Stimulated activated CD8-positive, alpha-beta memory T cell treated with anti-CD3 and anti-CD28 coated beads, Interleukin-4, amount 100 ng/mL, for 24 hours (primary cell): ENCODE results near the gene SPACA4.
A peak's percentile ranks its signal among the peaks of the same experiment; 100 is the strongest.

Experiments used
- DNase-seq: peaks from one replicate; pipeline ENCODE4 v3.0.0-alpha.2; 2020; ENCODE audit warnings: low read depth

The SPACA4 gene

DNA sequence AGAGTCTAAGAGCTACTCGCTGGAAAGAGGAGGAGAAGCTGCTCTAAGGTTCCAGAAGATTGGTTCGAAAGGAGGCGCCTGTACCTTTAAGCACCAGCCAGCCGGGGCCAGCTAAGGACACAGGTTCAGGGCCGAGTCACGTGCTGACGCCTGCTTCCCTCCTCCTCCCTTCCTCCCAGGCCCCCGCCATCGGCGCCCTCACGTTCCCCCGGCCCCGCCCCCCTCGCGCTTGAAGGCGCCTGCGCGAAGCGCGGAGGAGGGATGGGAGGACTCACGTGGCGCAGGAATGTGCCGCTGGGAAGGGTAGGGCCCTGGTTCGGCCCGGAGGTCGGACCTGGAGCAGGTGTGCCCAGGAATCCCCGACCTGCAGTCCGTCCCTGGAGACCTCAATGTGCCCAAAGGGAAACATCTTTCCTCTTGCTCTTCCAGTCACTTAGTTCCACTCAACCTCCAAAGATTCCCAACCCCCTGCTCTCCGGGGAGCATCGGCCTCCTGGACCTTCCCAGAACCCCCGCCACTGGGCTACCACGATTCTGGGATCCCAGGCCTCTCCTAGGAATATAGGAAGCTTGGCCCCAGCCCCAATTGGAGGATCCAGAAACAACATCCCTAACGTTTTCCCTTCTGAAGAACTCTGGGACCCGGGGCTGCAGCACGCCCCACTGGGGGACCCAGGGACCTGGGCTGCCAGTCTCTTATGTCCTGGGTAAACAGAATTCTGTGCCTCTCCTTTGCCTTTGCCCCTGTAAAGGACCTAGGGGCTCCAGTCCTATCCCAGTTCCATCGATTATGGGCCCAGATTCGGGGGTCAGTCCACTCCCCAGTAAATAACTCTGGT, 28.1 kb downstream of the SPACA4 start:
- DNase-seq: peak; percentile 91

GRCh38 chr19:48635263-48635965, 28.9 kb downstream of the SPACA4 start:
- DNase-seq: peak; percentile 59

DNA sequence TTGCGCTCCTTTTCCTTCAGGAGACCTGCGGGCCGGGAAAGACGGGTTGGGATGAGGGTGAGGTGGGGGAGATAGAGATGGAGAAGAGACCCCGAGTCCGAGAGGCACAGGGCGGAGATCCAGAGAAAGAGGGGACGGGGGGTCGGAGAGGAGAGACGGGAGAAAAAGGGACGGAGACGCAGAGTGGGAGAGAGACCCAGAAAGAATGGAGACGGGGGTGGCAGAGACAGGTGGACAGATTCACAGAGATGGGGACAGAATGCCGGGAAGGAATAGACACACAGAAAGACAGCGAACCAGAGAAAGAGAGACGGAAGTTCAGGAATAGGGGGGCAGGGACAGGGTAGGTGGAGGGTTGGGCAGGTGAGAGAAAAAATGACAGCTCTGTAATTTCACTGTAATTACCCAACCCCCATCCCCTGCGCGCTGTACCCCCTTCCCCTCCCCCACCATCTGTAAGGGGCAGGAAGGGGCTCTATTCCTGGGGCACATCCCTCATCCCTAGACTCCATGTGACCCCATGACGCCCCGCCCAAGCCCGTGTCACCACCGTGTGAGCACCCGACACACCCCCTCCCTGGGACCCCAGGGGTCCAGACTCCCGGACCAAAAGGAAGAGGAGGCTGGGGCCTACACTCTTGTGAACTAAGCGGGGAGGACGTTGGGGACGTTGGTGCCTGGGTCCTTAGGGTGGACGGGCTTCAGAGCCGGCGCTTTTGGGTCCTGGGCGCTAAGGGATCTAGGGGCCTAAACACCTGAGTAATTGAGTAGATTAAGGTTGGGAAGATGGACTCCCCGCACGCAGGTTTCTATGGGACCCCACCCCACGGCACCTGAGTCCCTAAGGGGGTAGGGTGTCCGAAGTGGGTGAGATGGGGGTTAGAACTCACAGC, 29.7 kb downstream of the SPACA4 start:
- no peak for DNase-seq

GRCh38 chr19:48636859-48637448, 30.4 kb downstream of the SPACA4 start, which contains the start of gene DBP:
Gene DBP, minus strand, starts transcription at chr19:48637379. Its CDS starts 385 bp downstream, at chr19:48636994.
- DNase-seq: no peak

DNA sequence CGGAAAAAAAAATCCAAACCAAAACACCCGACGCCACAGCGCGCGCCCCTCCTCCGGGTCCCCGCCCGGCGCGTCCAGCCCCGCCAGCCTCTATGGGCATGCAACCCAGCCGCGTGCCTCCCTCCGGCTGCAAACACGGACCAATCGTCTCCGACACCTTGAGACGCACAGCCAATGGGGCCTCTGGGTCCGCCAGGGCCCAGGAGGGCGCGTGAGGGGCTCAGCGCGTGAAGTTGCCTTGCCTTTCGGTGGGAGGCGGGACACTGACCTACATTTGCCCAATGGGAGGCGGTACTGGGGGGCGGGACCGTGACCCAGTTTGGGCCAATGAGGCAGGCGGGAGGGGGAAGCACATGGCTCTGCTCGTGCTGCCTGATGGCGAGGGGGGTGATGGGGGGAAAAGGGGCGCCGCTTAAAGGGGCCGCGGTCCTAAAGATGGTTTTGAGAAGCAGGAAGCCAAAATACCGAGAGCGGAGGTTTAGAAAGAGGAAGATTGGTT, 31.0 kb downstream of the SPACA4 start:
- DNase-seq: peak; percentile 99

- peak; percentile 63 for DNase-seq
These were observed 31.6 kb downstream of the SPACA4 start for GRCh38 chr19:48637948-48638830.

DNA sequence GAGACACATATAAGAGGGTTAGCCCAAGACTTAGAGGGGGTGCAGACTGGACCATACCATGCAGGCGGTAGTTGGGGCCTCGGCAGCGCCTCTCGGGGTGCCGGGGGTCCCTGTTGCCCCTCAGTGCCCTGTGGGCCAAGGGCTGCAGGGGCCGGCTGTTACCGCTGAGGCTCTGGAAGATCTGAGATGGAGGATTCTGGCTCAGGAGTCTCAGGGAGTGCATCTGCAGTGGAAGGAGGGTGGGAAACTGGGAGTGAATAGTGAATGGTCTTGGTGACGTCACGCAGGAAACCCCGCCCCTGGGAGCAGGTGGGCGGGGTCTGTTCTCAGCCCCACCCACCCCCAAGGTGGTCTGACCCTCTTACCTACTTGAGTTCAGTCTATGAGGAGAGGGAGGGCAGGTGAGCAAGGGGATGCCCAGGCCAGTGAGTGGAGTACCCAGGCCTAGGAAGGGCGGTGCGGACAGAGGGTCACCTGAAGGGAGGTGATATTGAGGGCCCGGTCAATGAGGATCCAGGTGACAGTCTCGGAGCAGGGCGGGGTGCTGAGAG, 32.4 kb downstream of the SPACA4 start:
- DNase-seq: no peak

- no peak for DNase-seq
These were observed 33.2 kb downstream of the SPACA4 start for GRCh38 chr19:48639483-48640375.

DNA sequence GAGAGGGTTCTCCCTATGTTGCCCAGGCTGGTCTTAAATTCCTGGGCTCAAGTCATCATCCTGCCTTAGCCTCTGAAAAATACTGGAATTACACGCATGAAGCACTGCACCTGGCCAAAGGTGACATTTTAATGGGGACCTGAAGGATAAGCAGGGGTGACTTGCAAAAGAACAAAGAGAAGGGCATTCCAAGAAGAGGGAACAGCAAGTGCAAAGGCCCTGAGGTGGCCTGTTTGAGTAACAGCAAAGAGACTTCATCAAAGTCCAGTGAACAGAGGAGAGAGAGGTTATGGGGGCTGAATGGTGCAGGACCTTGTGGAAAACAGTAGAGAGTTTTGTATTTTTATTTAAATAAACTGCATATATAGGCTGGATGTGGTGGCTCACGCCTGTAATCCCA, 35.3 kb downstream of the SPACA4 start:
- DNase-seq: no peak

- no peak for DNase-seq
These were observed 36.3 kb downstream of the SPACA4 start for GRCh38 chr19:48642862-48643261.

DNA sequence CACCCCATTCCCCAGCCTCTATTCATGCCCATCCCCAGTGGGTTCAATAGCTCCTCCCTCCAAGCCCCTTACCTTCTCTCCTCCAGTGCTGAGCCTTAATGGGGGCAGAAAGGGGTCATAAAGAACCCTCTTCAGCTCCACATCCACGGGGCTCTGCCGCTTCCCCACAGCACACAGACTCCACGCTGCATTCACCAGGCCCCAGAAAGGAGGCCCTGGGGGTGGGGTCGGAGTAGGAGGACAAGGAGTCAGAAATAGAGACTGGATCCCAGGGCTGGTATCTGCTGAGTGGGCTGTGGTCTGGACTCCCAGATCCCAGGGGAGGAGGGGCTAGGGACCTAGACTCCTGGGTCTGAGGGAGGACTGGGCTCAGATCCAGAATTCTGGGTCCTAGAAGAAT, 37.8 kb downstream of the SPACA4 start:
- no peak for DNase-seq

DNA sequence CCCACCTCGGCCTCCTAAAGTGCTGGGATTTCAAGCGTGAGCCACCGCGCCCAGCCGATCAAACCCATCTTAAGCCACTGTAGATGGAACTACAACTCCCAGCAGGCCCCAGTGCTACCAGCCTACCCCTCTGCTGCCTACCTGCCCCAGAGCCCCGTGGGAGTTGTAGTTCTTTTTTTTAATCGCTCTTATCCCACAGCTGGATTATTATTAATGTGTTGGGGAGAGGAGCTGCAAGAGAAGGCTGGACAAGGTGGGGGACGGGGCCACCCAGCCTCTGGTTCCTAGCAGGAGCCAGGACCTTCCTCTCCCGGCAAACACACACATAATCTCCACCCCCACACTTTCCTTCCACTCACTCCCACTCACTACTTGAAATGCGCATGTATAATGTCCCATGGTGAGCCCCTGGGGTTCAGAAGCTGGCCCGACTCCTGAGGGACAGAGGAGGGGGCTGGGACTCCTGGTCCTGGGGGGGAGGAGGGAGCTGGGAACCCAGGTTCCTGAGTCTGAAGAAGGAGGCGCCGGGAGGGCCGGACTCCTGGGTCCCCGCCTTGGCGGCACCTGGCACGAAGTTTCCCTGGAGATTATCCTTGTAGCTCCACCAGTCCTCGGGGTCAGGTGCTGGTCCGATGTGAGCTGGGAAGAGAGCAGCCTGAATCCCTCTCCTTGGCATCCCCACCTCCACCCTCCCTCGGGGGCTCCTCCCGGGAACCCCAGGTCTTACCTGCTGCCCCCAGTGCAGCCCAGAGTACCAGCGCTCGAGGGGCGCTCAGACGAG, 38.5 kb downstream of the SPACA4 start:
- peak; percentile 58 for DNase-seq

GRCh38 chr19:48645620-48646000, 39.1 kb downstream of the SPACA4 start:
- no peak for DNase-seq

GRCh38 chr19:48646001-48646721, 39.6 kb downstream of the SPACA4 start, which contains the start of gene CA11:
Gene CA11, minus strand, starts transcription at chr19:48646187. Its CDS starts 555 bp downstream, at chr19:48645632.
- peak; percentile 83 for DNase-seq

- no peak for DNase-seq
These were observed 40.2 kb downstream of the SPACA4 start for GRCh38 chr19:48646722-48647216.

- DNase-seq: no peak
These were observed 41.6 kb downstream of the SPACA4 start for GRCh38 chr19:48648134-48648533.

GRCh38 chr19:48650974-48651682, 44.6 kb downstream of the SPACA4 start:
- DNase-seq: no peak
